GM19238 (cell line): ENCODE data around the gene PLA2G12B.

Experiments used
- DNase-seq: peaks from one replicate; pipeline ENCODE4 v3.0.0; 2011; ENCODE audit warnings: low spot score; ENCODE audit not compliant: insufficient read length

Gene PLA2G12B

DNA sequence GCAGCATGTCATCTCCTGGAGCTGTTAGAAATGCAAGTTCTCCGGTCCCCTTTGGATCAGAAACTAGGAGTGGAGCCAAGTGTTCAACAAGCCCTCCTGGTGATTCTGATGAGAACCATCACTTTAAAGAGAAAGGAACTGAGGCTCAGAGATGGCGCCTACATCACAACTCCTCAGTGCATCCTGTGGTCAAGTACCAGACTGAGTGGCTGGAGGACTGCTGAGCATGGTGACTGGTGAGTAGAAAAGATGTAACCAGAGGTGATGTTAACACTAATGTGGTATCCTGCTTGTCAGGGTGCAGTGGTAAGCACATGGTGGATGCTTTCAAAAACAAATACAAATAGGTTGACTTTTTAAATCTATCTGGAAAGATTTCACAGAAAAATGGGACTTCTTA is 64.5 kb downstream of the PLA2G12B start:
- no peak for DNase-seq

GRCh38 chr10:72889391-72889831 is 65.2 kb downstream of the PLA2G12B start:
- DNase-seq: no peak

DNA sequence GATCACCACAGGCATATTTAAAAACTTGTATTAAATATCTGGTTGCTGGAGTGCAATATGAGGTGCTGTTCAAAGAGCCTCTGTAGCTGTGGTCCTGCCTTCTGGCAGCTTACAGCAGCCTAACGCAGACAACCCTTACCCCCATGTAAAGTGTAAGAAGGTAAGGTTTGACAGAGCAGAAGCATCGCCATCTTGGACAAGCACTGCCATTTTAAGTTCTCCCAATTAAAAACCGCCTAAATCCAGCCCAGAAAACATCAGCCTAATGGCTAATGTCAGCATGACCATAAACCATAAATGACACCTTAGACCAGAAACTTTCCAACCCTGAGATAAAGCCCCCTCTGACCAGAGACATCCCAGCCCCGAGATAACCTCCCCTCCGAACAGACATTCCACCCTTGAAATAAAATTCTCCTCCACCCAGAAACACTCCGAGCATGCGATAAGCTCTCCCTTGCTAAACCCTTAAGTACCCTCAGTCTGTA is 66.4 kb downstream of the PLA2G12B start:
- DNase-seq: no peak

DNA sequence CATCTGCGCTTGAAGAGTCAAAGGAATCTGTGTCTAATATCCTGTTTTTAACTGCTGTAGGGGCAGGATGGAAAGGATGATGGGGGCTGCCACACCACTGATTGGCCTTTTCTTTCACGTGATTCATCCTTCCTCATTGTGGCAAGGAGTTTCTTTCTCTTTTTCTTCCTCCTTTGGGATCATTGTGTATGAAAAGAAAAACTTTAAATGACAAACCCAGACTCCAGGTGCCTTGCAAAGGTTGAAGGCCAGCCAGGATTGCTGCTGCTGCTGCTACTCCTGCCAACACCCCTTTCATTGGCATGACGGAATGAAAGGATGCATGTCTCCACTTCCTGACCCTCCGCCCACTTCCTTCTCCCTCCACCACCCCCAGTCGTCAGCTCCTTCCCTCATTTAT is 67.6 kb downstream of the PLA2G12B start:
- DNase-seq: no peak

DNA sequence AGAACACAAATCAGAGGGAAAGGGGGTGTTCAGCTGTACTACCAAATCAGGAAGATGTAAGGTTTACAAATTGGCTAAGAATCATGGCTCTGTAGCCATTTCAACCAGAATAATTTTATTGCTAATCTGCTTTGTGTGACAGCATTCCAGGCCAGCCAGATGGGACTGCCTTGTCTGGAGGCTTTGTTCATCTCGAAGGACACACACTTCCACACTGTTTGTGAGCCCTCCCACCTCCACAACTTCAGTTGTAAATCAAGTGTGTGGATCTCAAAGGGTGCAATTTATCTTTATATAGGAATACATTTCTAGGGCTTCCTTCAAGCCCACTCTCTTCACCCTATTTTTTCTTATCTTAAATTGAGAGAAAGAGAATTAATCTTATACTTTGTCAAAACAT is 68.0 kb downstream of the PLA2G12B start:
- DNase-seq: no peak

DNA sequence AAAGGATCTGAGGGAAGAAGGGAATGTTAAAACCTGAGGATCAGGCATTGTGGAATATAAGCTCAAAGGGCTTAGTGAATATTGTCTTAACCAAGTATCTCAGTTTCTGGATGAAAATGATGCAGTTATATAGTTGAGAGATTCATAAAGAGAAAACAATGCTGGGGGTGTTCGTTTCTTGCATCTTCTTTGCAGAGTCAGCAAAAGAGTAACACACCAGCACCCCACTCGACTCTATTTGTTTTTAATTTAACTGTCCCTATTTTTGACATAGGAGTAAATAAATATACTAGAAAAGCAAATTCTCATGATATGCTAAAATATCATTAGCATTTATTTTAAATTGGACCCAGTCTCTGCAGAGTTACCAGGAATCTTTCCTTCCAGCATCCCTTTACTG is 68.7 kb downstream of the PLA2G12B start:
- DNase-seq: no peak
